K562 (cell line): ENCODE measurements around the gene IGFL1. TPM values are rescaled to one million over a fixed set of nuclear protein-coding genes. Genes with fewer than 3 reads are reported as not detected.

Experiments used
- CBX1 ChIP-seq: sonication (generic); IDR thresholded peaks from 2 replicates; pipeline ENCODE4 v1.6.1; 2016; ENCODE audit warnings: antibody characterized with exemption, low read depth, mild to moderate bottlenecking
- CEBPB ChIP-seq: fragments of 450-650 bp; IDR thresholded peaks from 2 replicates; pipeline ENCODE4 v1.6.1; 2016; ENCODE audit warnings: missing genetic modification characterization, missing compliant biosample characterization
- EGR1 ChIP-seq: fragments of 450-650 bp; conservative IDR thresholded peaks from 2 replicates; pipeline ENCODE4 v1.6.1; 2017; ENCODE audit warnings: mild to moderate bottlenecking
- ESRRA ChIP-seq: fragments of 450-650 bp; IDR thresholded peaks from 2 replicates; pipeline ENCODE4 v1.6.1; 2014; ENCODE audit warnings: low read depth, mild to moderate bottlenecking, moderate library complexity, borderline replicate concordance
- EWSR1 ChIP-seq: fragments of 450-650 bp; IDR thresholded peaks from 2 replicates; pipeline ENCODE4 v1.6.1; 2018; ENCODE audit warnings: borderline replicate concordance, mild to moderate bottlenecking, low read depth, moderate library complexity; ENCODE audit not compliant: partially characterized antibody
- KDM5B ChIP-seq: fragments of 200-600 bp; sonication (generic); IDR thresholded peaks from 2 replicates; pipeline ENCODE4 v1.6.1; 2012; ENCODE audit warnings: low read depth, mild to moderate bottlenecking, moderate library complexity, low read length, control low read depth, inconsistent platforms; ENCODE audit not compliant: insufficient replicate concordance
- MIER1 ChIP-seq: fragments of 450-650 bp; IDR thresholded peaks from 2 replicates; pipeline ENCODE4 v1.6.1; 2016; ENCODE audit warnings: antibody characterized with exemption, mild to moderate bottlenecking, low read depth
- NONO ChIP-seq, 2 experiments: fragments of 200-400 bp in 1 of 2; fragments of 450-650 bp in 1 of 2; formaldehyde crosslinking in 1 of 2; IDR thresholded peaks; 2 replicates each; pipeline ENCODE4 v1.6.1; 2017; ENCODE audit warnings: low read depth in 2 of 2, mild to moderate bottlenecking in 2 of 2, moderate library complexity in 2 of 2, low read length in 1 of 2
- PHF8 ChIP-seq: fragments of 200-600 bp; sonication (generic); IDR thresholded peaks from 2 replicates; pipeline ENCODE4 v1.6.1; 2012; ENCODE audit warnings: mixed run types, mild to moderate bottlenecking, inconsistent platforms, low read length, moderate library complexity, borderline replicate concordance
- POLR2AphosphoS2 ChIP-seq: IDR thresholded peaks from 2 replicates; pipeline ENCODE4 v1.6.1; 2012; ENCODE audit warnings: low read length, improper control_type of control experiment
- PTBP1 ChIP-seq: fragments of 200-400 bp; formaldehyde crosslinking; IDR thresholded peaks from 2 replicates; pipeline ENCODE4 v1.6.1; 2017; ENCODE audit warnings: low read depth, low read length
- RFX1 ChIP-seq: fragments of 450-650 bp; IDR thresholded peaks from 2 replicates; pipeline ENCODE4 v1.6.1; 2016; ENCODE audit warnings: mild to moderate bottlenecking, moderate library complexity
- RFX5 ChIP-seq: IDR thresholded peaks from 2 replicates; pipeline ENCODE4 v1.6.1; 2011; ENCODE audit warnings: low read depth, mild to moderate bottlenecking, improper control_type of control experiment, low read length
- ZNF253 ChIP-seq: fragments of 250-450 bp; sonication (Bioruptor Pico); conservative IDR thresholded peaks from 2 replicates; pipeline ENCODE4 v1.6.1; 2021; ENCODE audit warnings: mild to moderate bottlenecking
- ZNF384 ChIP-seq: IDR thresholded peaks from 2 replicates; pipeline ENCODE4 v1.6.1; 2012; ENCODE audit warnings: low read depth, low read length, improper control_type of control experiment
- polyA plus RNA-seq, 8 experiments: library from polyadenylated mRNA; depleted of rRNA in 4 of 8; stranded (reverse) in 5 of 8; unstranded in 3 of 8; fragments of >200 nt; fragmentation: Nextera tagmentation in 2 of 8; fragmentation: Illumina TruSeq in 1 of 8; extraction: Ambion mirVana in 2 of 8; extraction: Trizol in 1 of 8; gene quantifications; 2 replicates each; pipeline versions ENCODE4 v1.2.1 to v1.2.3, GENCODE V29; 2011 to 2014; ENCODE audit warnings: inconsistent platforms in 1 of 8, missing spikeins in 1 of 8
- total RNA-seq, 7 experiments: library from RNA; depleted of rRNA in 6 of 7; stranded (reverse); fragments of >200 nt in 6 of 7; fragmentation: Illumina TruSeq in 2 of 7; extraction: Trizol in 2 of 7; gene quantifications; 2 replicates each; pipeline versions ENCODE4 v1.2.1 to v1.2.3, GENCODE V29; 2011 to 2021; ENCODE audit warnings: low replicate concordance in 1 of 7
- TF ChIP-seq, protein P1 (sequence below): fragments of 450-650 bp; formaldehyde crosslinking; IDR thresholded peaks from 2 replicates; pipeline ENCODE4 v1.4.0; 2022; ENCODE audit warnings: missing genetic modification characterization
- TF ChIP-seq, protein P2 (sequence below), 2 experiments: fragments of 450-650 bp; conservative IDR thresholded peaks; 2 replicates each; pipeline ENCODE4 v1.6.1; 2017; ENCODE audit warnings: mild to moderate bottlenecking in 2 of 2, moderate library complexity in 2 of 2
- TF ChIP-seq, protein P3 (sequence below): sonication (generic); formaldehyde crosslinking; IDR thresholded peaks from 2 replicates; pipeline ENCODE4 v1.8.1; 2022; ENCODE audit warnings: missing genetic modification reagents
- TF ChIP-seq, protein P4 (sequence below): sonication (generic); formaldehyde crosslinking; IDR thresholded peaks from 2 replicates; pipeline ENCODE4 v1.8.1; 2023; ENCODE audit warnings: missing genetic modification reagents, mild to moderate bottlenecking, borderline replicate concordance
- TF ChIP-seq, protein P5 (sequence below): sonication (generic); formaldehyde crosslinking; IDR thresholded peaks from 2 replicates; pipeline ENCODE4 v1.8.0; 2022; ENCODE audit warnings: mild to moderate bottlenecking, missing genetic modification reagents

IGFL1 gene
- total and polyA plus RNA-seq, 9 of the 15 experiments (the other 6 are each of a cell fraction or from before 2014, with no cell fraction given), result not detected

DNA sequence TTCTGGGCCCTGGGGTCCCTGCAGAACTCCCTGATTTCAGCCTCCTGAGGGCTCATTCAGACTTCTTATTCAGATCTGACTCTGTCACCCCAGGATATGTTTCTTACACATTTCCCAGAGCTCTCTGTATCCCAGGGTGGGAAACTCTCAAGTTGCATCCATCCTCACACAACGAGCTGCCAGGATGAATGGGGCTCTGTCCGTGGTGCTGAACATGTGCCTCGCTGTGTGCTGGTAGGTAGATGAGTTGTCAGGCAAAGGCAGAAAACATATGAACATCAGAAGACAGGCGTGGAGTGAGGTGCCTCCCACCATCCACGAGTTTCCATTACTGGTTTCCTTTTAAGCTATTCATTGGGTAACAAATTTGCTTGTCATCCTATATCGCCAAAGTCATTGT lies 11.4 kb upstream of the IGFL1 start (continued):
- TF ChIP-seq PHF8 (no peak), CBX1 (no peak), ZNF253 (no peak), RFX5 (no peak), PTBP1 (no peak), EWSR1 (no peak), ESRRA (no peak), KDM5B (no peak), EGR1 (no peak), CEBPB (tag) (no peak), NONO (IDR thresholded peaks at IDR 0.05; ENCODE audit: low read depth in 2 of 2, low read length in 1 of 2) (no peak), MIER1 (peak; percentile 96), POLR2AphosphoS2 (no peak), ZNF384 (no peak), RFX1 (no peak)
- TF ChIP-seq, protein P1, sequence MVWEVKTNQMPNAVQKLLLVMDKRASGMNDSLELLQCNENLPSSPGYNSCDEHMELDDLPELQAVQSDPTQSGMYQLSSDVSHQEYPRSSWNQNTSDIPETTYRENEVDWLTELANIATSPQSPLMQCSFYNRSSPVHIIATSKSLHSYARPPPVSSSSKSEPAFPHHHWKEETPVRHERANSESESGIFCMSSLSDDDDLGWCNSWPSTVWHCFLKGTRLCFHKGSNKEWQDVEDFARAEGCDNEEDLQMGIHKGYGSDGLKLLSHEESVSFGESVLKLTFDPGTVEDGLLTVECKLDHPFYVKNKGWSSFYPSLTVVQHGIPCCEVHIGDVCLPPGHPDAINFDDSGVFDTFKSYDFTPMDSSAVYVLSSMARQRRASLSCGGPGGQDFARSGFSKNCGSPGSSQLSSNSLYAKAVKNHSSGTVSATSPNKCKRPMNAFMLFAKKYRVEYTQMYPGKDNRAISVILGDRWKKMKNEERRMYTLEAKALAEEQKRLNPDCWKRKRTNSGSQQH (CRISPR knock-in tag), result no peak
- TF ChIP-seq, protein P2, sequence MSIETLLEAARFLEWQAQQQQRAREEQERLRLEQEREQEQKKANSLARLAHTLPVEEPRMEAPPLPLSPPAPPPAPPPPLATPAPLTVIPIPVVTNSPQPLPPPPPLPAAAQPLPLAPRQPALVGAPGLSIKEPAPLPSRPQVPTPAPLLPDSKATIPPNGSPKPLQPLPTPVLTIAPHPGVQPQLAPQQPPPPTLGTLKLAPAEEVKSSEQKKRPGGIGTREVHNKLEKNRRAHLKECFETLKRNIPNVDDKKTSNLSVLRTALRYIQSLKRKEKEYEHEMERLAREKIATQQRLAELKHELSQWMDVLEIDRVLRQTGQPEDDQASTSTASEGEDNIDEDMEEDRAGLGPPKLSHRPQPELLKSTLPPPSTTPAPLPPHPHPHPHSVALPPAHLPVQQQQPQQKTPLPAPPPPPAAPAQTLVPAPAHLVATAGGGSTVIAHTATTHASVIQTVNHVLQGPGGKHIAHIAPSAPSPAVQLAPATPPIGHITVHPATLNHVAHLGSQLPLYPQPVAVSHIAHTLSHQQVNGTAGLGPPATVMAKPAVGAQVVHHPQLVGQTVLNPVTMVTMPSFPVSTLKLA (conservative IDR thresholded peaks at IDR 0.05), result peak in 1 of 2 experiments; percentile 66; a peak in 1 of 4 replicates
- TF ChIP-seq, protein P3, sequence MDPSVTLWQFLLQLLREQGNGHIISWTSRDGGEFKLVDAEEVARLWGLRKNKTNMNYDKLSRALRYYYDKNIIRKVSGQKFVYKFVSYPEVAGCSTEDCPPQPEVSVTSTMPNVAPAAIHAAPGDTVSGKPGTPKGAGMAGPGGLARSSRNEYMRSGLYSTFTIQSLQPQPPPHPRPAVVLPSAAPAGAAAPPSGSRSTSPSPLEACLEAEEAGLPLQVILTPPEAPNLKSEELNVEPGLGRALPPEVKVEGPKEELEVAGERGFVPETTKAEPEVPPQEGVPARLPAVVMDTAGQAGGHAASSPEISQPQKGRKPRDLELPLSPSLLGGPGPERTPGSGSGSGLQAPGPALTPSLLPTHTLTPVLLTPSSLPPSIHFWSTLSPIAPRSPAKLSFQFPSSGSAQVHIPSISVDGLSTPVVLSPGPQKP (CRISPR knock-in tag), result no peak
- TF ChIP-seq, protein P4, sequence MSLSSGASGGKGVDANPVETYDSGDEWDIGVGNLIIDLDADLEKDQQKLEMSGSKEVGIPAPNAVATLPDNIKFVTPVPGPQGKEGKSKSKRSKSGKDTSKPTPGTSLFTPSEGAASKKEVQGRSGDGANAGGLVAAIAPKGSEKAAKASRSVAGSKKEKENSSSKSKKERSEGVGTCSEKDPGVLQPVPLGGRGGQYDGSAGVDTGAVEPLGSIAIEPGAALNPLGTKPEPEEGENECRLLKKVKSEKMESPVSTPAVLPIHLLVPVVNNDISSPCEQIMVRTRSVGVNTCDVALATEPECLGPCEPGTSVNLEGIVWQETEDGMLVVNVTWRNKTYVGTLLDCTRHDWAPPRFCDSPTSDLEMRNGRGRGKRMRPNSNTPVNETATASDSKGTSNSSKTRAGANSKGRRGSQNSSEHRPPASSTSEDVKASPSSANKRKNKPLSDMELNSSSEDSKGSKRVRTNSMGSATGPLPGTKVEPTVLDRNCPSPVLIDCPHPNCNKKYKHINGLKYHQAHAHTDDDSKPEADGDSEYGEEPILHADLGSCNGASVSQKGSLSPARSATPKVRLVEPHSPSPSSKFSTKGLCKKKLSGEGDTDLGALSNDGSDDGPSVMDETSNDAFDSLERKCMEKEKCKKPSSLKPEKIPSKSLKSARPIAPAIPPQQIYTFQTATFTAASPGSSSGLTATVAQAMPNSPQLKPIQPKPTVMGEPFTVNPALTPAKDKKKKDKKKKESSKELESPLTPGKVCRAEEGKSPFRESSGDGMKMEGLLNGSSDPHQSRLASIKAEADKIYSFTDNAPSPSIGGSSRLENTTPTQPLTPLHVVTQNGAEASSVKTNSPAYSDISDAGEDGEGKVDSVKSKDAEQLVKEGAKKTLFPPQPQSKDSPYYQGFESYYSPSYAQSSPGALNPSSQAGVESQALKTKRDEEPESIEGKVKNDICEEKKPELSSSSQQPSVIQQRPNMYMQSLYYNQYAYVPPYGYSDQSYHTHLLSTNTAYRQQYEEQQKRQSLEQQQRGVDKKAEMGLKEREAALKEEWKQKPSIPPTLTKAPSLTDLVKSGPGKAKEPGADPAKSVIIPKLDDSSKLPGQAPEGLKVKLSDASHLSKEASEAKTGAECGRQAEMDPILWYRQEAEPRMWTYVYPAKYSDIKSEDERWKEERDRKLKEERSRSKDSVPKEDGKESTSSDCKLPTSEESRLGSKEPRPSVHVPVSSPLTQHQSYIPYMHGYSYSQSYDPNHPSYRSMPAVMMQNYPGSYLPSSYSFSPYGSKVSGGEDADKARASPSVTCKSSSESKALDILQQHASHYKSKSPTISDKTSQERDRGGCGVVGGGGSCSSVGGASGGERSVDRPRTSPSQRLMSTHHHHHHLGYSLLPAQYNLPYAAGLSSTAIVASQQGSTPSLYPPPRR (CRISPR knock-in tag), result no peak
- TF ChIP-seq, protein P5, sequence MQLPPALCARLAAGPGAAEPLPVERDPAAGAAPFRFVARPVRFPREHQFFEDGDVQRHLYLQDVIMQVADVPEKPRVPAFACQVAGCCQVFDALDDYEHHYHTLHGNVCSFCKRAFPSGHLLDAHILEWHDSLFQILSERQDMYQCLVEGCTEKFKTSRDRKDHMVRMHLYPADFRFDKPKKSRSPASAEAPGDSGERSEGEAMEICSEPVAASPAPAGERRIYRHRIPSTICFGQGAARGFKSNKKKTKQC (CRISPR knock-in tag), result peak; percentile 90
